Stromal cell of bone marrow (primary cell): ENCODE measurements around the gene CERS2.
A peak's percentile ranks its signal among the peaks of the same experiment; 100 is the strongest.

Experiments
- DNase-seq: peaks from one replicate; pipeline ENCODE4 v3.0.0-alpha.2; 2012; ENCODE audit warnings: low read depth

The CERS2 gene

GRCh38 chr1:150974580-150975478 lies at the start of gene CERS2:
CERS2 (minus strand) TSS chr1:150974835; CDS start chr1:150969090, 5,745 bp downstream.
- peak; percentile 76 for DNase-seq

- no peak for DNase-seq
Observed at GRCh38 chr1:151013518-151013917, 38.9 kb upstream of the CERS2 start.

GRCh38 chr1:151012684-151013471 lies 38.2 kb upstream of the CERS2 start:
- no peak for DNase-seq

GRCh38 chr1:151011154-151011850 lies 36.7 kb upstream of the CERS2 start:
- DNase-seq: no peak

GRCh38 chr1:151010346-151010726 lies 35.7 kb upstream of the CERS2 start:
- no peak for DNase-seq

GRCh38 chr1:151009674-151010345 lies 35.2 kb upstream of the CERS2 start:
- no peak for DNase-seq

GRCh38 chr1:151009206-151009587 lies 34.6 kb upstream of the CERS2 start:
- no peak for DNase-seq

GRCh38 chr1:151008244-151009205 lies 33.9 kb upstream of the CERS2 start, which contains the start of gene PRUNE1:
PRUNE1 (plus strand) TSS chr1:151008449; CDS start chr1:151008633, 184 bp downstream.
- DNase-seq: peak; percentile 92

GRCh38 chr1:151007853-151008243 lies 33.2 kb upstream of the CERS2 start:
- DNase-seq: no peak

GRCh38 chr1:151006327-151007052 lies 31.9 kb upstream of the CERS2 start, which contains the start of gene MINDY1:
MINDY1 (minus strand) TSS chr1:151006902; CDS start chr1:151002617, 4,285 bp downstream.
- peak; percentile 82 for DNase-seq

GRCh38 chr1:151005729-151006319 lies 31.2 kb upstream of the CERS2 start:
- no peak for DNase-seq

- no peak for DNase-seq
Observed at GRCh38 chr1:151003180-151003579, 28.5 kb upstream of the CERS2 start.

GRCh38 chr1:151002611-151003010 lies 28.0 kb upstream of the CERS2 start:
- DNase-seq: no peak

- DNase-seq: no peak
Observed at GRCh38 chr1:151002051-151002450, 27.4 kb upstream of the CERS2 start.

- no peak for DNase-seq
Observed at GRCh38 chr1:151001602-151002001, 27.0 kb upstream of the CERS2 start.

GRCh38 chr1:151000408-151000807 lies 25.8 kb upstream of the CERS2 start:
- DNase-seq: no peak

- no peak for DNase-seq
Observed at GRCh38 chr1:150999926-151000325, 25.3 kb upstream of the CERS2 start.

GRCh38 chr1:150999051-150999674 lies 24.5 kb upstream of the CERS2 start:
- no peak for DNase-seq

- DNase-seq: no peak
Observed at GRCh38 chr1:150997949-150998348, 23.3 kb upstream of the CERS2 start.
